HEK293 (cell line): ENCODE measurements around the gene SIKE1.
"Not testable (repeated sequence)": the region's sequence is repeated elsewhere in the genome, so short reads cannot be mapped to it uniquely, and the experiment has no call there.

Source experiments
- CTCF ChIA-PET: fragments of 350-600 bp; formaldehyde crosslinking; extraction: SDS; loops from one replicate; lab custom pipeline; 2021; ENCODE audit warnings: antibody characterized with exemption; lab: Yijun Ruan, JAX
- POLR2A ChIA-PET: fragments of 300-600 bp; formaldehyde crosslinking; extraction: SDS; loops from one replicate; lab custom pipeline; 2020; ENCODE audit warnings: antibody characterized with exemption, inconsistent platforms; lab: Yijun Ruan, JAX
- H3K27ac ChIP-seq: fragments of 200-500 bp; sonication (Bioruptor generic); 2 replicates; pipeline ENCODE4 v1.5.1; 2014; ENCODE audit warnings: low read depth, low read length, control low read depth, inconsistent platforms; ENCODE audit errors: extremely low read depth
- H3K36me3 ChIP-seq, 2 experiments: fragments of 200-500 bp in 1 of 2; sonication (Bioruptor generic) in 1 of 2; 1 replicate in 1 of 2; 2 replicates in 1 of 2; pipeline ENCODE4 v1.5.1; 2014 to 2017; ENCODE audit warnings: inconsistent platforms in 2 of 2, low read length in 2 of 2; ENCODE audit not compliant: control insufficient read depth in 2 of 2, insufficient read depth in 1 of 2
- H3K4me1 ChIP-seq: fragments of 200-500 bp; sonication (Bioruptor generic); 2 replicates; pipeline ENCODE4 v1.5.1; 2014; ENCODE audit warnings: mild to moderate bottlenecking, low read length, inconsistent platforms; ENCODE audit not compliant: control insufficient read depth, insufficient read depth
- H3K4me3 ChIP-seq: 2 replicates; pipeline ENCODE4 v1.5.1; 2011; ENCODE audit warnings: low read depth, mild to moderate bottlenecking, control low read depth, low read length, moderate library complexity
- H3K9me3 ChIP-seq: fragments of 200-500 bp; sonication (Bioruptor generic); 2 replicates; pipeline ENCODE4 v1.5.1; 2014; ENCODE audit warnings: low read depth, low read length, inconsistent platforms; ENCODE audit not compliant: control insufficient read depth, insufficient read depth
- SCRT1 ChIP-seq: fragments of 450-650 bp; formaldehyde crosslinking; IDR thresholded peaks from 2 replicates; pipeline ENCODE4 v1.5.1; 2016; ENCODE audit warnings: missing biosample characterization, missing genetic modification characterization, borderline replicate concordance
- SP7 ChIP-seq: fragments of 450-650 bp; formaldehyde crosslinking; IDR thresholded peaks from 2 replicates; pipeline ENCODE4 v1.5.1; 2016; ENCODE audit warnings: missing biosample characterization, missing genetic modification characterization
- ZNF274 ChIP-seq, 2 experiments: fragments of 200-500 bp in 1 of 2; fragments of 450-650 bp in 1 of 2; sonication (Bioruptor generic) in 1 of 2; formaldehyde crosslinking in 1 of 2; IDR thresholded peaks; 2 replicates each; pipeline versions ENCODE4 v1.5.1 to v1.6.1; 2014 to 2016; ENCODE audit warnings: borderline replicate concordance in 1 of 2, inconsistent platforms in 1 of 2, low read length in 1 of 2, missing biosample characterization in 1 of 2, missing genetic modification characterization in 1 of 2
- ZNF335 ChIP-seq: fragments of 450-650 bp; formaldehyde crosslinking; conservative IDR thresholded peaks from 2 replicates; pipeline ENCODE4 v1.5.1; 2016; ENCODE audit warnings: missing biosample characterization, missing genetic modification characterization
- ZNF658 ChIP-seq: fragments of 450-650 bp; formaldehyde crosslinking; IDR thresholded peaks from 2 replicates; pipeline ENCODE4; 2016; ENCODE audit warnings: missing biosample characterization, missing genetic modification characterization
- TF ChIP-seq, protein P1 (sequence below): fragments of 450-650 bp; formaldehyde crosslinking; conservative IDR thresholded peaks from 2 replicates; pipeline ENCODE4 v1.5.1; 2016; ENCODE audit warnings: low read depth, missing biosample characterization, missing genetic modification characterization
- TF ChIP-seq, protein P2 (sequence below): fragments of 450-650 bp; formaldehyde crosslinking; IDR thresholded peaks from 2 replicates; pipeline ENCODE4 v1.5.1; 2017; ENCODE audit warnings: missing biosample characterization, missing genetic modification characterization
- TF ChIP-seq, protein P3 (sequence below): fragments of 450-650 bp; formaldehyde crosslinking; IDR thresholded peaks from 2 replicates; pipeline ENCODE4 v1.5.1; 2016; ENCODE audit warnings: missing biosample characterization, missing genetic modification characterization, low read depth

Gene SIKE1

DNA sequence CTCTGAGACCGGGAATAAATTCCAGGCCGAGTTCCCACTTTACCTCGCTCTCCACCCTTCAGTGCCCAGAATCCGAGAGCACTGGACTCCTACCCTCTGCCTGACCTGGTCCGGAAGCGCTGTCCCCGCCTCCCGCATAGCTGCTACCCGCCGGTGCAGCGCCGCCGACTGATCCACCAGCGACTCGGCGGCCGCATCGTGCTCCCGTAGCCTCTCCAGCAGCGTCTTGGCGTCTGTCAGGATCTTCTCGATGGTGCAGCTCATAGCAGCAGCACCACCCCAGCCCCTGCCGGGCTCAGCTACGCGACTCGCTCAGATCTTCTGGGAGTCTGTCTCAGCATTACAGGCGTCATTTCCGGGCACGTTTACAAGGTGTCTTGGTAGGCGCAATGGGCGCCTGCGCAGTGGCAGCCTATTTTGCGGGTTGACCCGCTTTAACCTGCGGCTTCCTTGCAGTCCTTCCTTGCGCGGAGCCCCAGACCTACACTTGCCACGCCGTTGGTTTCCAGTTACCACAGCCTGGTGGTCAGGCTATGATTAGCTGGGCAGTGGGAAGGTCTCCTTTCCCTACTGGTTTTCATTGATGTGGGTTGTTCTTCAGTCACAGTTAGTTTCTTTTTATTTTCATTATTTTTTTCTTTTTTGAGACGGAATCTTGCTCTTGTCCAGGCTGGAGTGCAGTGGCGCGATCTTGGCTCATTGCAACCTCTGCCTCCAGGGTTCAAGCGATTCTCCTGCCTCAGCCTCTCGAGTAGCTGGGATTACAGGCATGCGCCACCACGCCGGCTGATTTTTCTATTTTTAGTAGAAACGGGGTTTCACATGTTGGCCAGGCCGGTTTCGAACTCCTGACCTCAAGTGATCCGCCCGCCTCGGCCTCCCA is at the start of gene SIKE1 (continued):
- TF ChIP-seq, protein P1, sequence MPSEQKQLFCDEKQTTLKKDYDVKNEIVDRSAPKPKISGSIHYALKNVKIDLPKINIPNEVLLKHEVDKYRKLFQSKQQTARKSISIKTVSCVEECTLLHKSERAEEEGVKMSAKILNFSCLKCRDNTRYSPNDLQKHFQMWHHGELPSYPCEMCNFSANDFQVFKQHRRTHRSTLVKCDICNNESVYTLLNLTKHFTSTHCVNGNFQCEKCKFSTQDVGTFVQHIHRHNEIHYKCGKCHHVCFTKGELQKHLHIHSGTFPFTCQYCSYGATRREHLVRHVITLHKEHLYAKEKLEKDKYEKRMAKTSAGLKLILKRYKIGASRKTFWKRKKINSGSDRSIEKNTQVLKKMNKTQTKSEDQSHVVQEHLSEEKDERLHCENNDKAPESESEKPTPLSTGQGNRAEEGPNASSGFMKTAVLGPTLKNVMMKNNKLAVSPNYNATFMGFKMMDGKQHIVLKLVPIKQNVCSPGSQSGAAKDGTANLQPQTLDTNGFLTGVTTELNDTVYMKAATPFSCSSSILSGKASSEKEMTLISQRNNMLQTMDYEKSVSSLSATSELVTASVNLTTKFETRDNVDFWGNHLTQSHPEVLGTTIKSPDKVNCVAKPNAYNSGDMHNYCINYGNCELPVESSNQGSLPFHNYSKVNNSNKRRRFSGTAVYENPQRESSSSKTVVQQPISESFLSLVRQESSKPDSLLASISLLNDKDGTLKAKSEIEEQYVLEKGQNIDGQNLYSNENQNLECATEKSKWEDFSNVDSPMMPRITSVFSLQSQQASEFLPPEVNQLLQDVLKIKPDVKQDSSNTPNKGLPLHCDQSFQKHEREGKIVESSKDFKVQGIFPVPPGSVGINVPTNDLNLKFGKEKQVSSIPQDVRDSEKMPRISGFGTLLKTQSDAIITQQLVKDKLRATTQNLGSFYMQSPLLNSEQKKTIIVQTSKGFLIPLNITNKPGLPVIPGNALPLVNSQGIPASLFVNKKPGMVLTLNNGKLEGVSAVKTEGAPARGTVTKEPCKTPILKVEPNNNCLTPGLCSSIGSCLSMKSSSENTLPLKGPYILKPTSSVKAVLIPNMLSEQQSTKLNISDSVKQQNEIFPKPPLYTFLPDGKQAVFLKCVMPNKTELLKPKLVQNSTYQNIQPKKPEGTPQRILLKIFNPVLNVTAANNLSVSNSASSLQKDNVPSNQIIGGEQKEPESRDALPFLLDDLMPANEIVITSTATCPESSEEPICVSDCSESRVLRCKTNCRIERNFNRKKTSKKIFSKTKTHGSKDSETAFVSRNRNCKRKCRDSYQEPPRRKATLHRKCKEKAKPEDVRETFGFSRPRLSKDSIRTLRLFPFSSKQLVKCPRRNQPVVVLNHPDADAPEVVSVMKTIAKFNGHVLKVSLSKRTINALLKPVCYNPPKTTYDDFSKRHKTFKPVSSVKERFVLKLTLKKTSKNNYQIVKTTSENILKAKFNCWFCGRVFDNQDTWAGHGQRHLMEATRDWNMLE (tag by site-specific recombination) = peak; percentile 96
- TF ChIP-seq SP7 = peak; percentile 73; the same call in 1 of the 2 replicates

DNA sequence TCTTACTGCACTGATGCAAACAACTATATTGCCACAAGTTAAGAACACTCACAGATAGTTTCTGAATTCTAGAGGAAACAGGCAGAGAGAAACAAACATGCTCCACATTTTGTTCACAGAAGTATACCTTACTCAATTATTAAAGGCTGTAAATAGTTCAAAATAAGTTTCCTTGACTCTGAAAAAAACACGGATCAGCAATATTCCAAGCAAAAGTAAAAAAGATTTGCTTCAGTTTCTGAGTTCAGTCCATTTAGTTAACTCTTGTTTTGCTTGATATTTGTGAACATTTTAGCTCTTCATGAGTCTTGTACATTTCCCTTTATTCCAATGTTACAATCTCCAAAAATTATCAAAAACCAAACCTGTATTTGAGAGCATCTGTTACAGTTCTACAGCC is 49.6 kb upstream of the SIKE1 start:
- H3K27ac ChIP-seq, H3K4me3 ChIP-seq, H3K9me3 ChIP-seq, H3K4me1 ChIP-seq, H3K36me3 ChIP-seq, POLR2A ChIA-PET: not testable (repeated sequence)
- CTCF ChIA-PET = interaction anchor here (0.6 to 1.2 kb wide), 2 partner anchors 18 to 313 kb away, joined by 3 read pairs; no protein-coding TSS in a partner anchor

DNA sequence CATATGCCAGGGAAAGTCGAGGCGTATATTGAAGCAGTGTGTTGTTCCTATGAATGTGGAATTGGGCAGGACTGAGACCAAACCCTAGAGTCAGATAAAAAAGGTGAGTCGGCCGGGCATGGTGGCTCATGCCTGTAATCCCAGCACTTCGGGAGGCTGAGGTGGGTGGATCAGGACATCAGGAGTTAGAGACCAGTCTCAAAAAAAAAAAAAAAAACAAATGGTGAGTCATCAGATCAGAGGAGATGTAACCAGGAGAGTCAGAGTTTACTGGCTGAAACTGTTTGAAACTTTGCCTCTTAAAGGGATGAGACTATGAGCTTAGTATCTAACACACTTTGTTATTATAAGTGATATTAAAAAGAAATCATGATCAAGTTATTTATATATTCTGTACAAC is 47.8 kb upstream of the SIKE1 start:
- no peak overlapping the region for H3K4me3 ChIP-seq
- no peaks in the 10 kb centered on the region for H3K36me3 ChIP-seq
- H3K27ac ChIP-seq = no peak overlapping the region
- 0 out of 2 replicates have a peak, but pooled peaks cover 3% of the 10 kb centered on the region for H3K4me1 ChIP-seq
- no peaks in the 10 kb centered on the region; the same call in 1 of the 2 replicates for H3K9me3 ChIP-seq
- peak; percentile 47 for TF ChIP-seq ZNF335
- TF ChIP-seq, protein P2, sequence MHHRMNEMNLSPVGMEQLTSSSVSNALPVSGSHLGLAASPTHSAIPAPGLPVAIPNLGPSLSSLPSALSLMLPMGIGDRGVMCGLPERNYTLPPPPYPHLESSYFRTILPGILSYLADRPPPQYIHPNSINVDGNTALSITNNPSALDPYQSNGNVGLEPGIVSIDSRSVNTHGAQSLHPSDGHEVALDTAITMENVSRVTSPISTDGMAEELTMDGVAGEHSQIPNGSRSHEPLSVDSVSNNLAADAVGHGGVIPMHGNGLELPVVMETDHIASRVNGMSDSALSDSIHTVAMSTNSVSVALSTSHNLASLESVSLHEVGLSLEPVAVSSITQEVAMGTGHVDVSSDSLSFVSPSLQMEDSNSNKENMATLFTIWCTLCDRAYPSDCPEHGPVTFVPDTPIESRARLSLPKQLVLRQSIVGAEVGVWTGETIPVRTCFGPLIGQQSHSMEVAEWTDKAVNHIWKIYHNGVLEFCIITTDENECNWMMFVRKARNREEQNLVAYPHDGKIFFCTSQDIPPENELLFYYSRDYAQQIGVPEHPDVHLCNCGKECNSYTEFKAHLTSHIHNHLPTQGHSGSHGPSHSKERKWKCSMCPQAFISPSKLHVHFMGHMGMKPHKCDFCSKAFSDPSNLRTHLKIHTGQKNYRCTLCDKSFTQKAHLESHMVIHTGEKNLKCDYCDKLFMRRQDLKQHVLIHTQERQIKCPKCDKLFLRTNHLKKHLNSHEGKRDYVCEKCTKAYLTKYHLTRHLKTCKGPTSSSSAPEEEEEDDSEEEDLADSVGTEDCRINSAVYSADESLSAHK = no peak
- ChIA-PET CTCF (interaction anchor here (0.6 to 0.7 kb wide), 2 partner anchors 133 to 360 kb away, joined by 3 to 6 read pairs; partner anchors contain the start of gene AMPD1), POLR2A (interaction anchor here (0.7 kb wide), 1 partner anchor 161 kb away, joined by 3 read pairs; no protein-coding TSS in a partner anchor)

DNA sequence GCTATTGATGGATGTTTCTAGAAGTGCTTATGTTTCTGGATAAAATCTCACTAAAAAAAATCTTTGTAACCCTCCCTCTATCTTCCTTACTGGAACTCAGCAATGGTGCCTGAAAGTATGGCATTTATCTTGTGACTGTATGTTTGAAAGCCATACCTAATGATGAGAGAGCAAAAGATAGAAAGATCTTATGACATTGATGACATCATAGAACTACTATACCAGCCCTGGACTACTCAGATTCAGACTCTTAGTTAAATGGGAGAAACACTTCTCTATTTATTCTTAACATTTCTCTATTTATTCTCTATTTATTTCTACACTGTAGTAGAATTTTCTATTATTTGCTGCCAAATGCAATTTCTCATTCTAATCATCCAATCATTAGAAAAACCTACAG is 41.5 kb upstream of the SIKE1 start:
- Histone ChIP-seq H3K27ac (no peak overlapping the region), H3K9me3 (no peaks in the 10 kb centered on the region; the same call in 1 of the 2 replicates), H3K4me3 (no peak overlapping the region), H3K36me3 (no peaks in the 10 kb centered on the region), H3K4me1 (no peaks in the 10 kb centered on the region)
- POLR2A ChIA-PET = no interaction called here
- CTCF ChIA-PET = no interaction called here
- TF ChIP-seq SCRT1 (tag by site-specific recombination) (no peak), ZNF274 (IDR thresholded peaks at IDR 0.05; ENCODE audit: low read length) (no peak), ZNF274 (tag by site-specific recombination; IDR thresholded peaks at IDR 0.05; ENCODE audit: borderline replicate concordance) (no peak), ZNF658 (tag by site-specific recombination) (no peak)
- TF ChIP-seq, protein P3, sequence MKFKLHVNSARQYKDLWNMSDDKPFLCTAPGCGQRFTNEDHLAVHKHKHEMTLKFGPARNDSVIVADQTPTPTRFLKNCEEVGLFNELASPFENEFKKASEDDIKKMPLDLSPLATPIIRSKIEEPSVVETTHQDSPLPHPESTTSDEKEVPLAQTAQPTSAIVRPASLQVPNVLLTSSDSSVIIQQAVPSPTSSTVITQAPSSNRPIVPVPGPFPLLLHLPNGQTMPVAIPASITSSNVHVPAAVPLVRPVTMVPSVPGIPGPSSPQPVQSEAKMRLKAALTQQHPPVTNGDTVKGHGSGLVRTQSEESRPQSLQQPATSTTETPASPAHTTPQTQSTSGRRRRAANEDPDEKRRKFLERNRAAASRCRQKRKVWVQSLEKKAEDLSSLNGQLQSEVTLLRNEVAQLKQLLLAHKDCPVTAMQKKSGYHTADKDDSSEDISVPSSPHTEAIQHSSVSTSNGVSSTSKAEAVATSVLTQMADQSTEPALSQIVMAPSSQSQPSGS (tag by site-specific recombination) = 0 out of 2 replicates have a peak, but pooled peaks have one; percentile 16
